ENCODE data around the gene NELFCD.

Gene NELFCD

DNA sequence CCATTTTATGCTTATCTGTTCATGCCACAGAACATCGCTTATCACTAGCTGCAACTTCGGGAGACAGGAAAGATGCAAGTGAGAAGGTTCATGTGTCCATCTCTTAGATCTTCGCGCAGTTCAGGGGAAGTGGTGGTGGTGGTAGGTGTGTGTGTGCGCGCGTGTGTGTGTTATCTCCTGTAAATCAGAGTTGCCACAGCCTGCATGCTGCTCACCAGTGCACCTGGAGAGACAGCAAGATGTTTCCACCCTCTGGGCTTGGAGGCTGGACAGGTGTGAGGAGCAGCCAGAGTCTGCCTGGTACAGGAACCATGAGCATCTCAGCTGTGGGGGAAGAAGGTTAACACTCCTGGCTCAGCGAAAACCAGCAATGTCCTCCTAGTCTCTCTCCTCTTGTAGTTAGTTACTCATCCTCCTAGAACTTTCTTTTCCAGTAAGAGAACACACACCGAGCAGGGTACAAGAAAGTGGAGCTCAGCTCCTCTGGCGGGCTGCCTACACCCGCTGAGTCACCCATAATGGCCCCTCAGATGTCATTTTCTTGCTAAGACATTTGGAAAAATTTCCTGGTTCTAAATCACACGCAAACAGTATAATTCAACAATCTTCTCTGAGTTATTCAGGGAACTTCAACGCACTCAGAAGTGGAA, 33.0 kb downstream of the NELFCD start:
- DNase-seq (ENCODE audit: low spot score), result no peak
- in situ Hi-C loops (cut with MboI; ENCODE audit: low sequenced_read_pairs, unreplicated experiment), result no loop called here

DNA sequence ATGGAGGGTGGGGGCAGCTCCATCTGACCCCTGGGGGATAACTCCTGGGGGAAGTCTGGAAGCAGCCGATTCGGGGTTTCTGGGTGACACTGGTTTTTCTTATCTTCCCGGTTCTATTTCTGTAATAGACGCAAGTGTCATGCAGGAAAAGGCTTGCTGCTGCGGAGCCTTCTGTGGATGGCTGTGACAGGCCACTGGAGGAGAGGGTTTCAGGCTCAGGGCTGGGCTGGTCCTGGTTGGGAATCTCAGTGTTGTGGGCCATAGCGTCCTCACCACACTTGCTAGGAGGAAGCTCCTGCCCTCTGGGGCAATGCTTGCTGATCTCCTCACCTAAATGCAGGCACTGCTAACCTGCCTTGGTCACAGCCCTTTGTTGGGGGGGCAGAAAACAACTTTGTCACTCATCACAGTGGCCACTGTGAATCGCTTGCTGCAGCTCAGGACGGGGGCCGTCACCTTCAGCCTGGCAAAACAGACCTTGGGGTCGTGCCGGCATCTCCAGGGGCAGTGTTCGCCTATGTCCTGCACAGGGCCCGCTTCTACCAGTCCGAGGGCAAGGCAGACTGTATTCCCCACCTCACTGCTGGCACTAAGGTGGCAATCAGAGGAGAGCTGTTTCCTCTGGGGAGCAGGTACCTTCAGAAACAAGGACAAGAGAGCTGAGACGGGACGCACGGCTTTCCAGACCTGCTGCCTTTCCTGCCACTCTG, 33.8 kb downstream of the NELFCD start:
- TF ChIP-seq, protein P1, sequence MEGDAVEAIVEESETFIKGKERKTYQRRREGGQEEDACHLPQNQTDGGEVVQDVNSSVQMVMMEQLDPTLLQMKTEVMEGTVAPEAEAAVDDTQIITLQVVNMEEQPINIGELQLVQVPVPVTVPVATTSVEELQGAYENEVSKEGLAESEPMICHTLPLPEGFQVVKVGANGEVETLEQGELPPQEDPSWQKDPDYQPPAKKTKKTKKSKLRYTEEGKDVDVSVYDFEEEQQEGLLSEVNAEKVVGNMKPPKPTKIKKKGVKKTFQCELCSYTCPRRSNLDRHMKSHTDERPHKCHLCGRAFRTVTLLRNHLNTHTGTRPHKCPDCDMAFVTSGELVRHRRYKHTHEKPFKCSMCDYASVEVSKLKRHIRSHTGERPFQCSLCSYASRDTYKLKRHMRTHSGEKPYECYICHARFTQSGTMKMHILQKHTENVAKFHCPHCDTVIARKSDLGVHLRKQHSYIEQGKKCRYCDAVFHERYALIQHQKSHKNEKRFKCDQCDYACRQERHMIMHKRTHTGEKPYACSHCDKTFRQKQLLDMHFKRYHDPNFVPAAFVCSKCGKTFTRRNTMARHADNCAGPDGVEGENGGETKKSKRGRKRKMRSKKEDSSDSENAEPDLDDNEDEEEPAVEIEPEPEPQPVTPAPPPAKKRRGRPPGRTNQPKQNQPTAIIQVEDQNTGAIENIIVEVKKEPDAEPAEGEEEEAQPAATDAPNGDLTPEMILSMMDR (IDR thresholded peaks at IDR 0.05; ENCODE audit: borderline replicate concordance, control extremely low read depth, extremely low read depth, insufficient read depth, missing control alignments), result no peak
- in situ Hi-C loops (cut with MboI; ENCODE audit: low sequenced_read_pairs, unreplicated experiment), result no loop called here
- no peak for DNase-seq (ENCODE audit: low spot score)

More for the DNA sequence above, 33.0 kb downstream of the NELFCD start:
- TF ChIP-seq, protein P1 (IDR thresholded peaks at IDR 0.05; ENCODE audit: borderline replicate concordance, control extremely low read depth, extremely low read depth, insufficient read depth, missing control alignments), result no peak

DNA sequence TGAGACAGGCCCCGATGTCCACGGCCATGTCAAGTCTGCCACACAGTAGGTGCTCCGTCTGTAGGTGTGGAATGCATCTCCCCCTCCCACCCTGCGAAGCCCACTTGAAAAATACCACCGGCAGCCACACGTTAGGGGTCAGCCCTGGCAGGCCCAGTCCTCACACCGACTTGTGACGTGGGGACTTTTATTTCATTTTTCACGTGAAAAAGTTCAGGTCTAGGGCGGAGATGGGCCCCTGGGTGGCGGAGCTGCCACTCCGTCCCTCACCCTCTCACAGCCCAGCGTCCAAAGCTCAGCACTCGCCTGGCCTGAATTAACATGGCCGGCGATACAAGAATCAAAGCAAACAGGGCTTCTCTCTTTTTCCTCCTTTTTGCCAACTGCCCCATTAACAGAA, 34.4 kb downstream of the NELFCD start:
- in situ Hi-C loops (cut with MboI; ENCODE audit: low sequenced_read_pairs, unreplicated experiment), result no loop called here
- TF ChIP-seq, protein P1 (IDR thresholded peaks at IDR 0.05; ENCODE audit: borderline replicate concordance, control extremely low read depth, extremely low read depth, insufficient read depth, missing control alignments), result no peak
- DNase-seq (ENCODE audit: low spot score), result no peak

DNA sequence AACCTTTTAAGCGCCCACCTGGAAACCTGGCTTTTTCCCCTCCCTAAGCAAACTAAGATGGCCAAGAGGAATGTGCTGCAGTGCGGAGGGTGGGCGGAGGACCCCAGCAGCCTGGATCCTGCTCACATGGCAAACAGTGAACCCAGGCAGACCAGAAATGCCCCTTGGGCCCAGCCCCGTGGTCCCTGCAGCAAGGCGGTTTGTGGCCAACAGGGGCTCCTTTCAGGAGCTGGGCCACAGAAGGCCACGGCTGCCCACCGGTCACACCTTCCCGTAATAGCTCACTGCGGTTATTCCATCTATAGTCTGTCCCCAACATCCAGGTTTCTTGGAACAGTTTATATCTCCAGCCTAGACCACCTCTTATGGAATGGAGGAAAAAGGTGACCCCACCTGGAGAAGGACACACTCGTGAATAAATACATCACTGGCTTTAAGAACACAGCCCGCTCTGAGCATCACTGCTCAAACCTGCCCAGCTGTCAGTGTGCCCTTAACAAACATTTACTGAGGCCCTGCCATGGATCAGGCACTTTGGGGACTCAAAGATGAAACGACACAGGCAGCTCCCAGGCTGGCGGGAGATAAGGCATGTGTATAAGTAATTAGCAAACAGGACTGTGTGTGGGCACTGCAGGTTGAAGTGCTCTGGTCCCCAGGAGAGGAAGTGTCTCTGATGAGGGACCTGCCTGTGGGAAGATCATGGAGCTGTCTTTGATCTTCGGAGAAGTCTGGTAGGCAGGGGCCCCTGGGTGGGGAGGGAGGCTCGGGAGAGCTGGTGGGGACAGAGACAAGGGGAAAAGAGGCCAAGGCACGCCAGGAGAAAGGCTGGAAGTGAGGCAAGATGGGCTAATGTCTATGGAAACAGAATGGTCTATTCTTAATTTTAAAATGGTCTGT, 35.0 kb downstream of the NELFCD start:
- TF ChIP-seq, protein P1 (IDR thresholded peaks at IDR 0.05; ENCODE audit: borderline replicate concordance, control extremely low read depth, extremely low read depth, insufficient read depth, missing control alignments), result no peak
- in situ Hi-C loops (cut with MboI; ENCODE audit: low sequenced_read_pairs, unreplicated experiment), result no loop called here
- DNase-seq (ENCODE audit: low spot score), result no peak

DNA sequence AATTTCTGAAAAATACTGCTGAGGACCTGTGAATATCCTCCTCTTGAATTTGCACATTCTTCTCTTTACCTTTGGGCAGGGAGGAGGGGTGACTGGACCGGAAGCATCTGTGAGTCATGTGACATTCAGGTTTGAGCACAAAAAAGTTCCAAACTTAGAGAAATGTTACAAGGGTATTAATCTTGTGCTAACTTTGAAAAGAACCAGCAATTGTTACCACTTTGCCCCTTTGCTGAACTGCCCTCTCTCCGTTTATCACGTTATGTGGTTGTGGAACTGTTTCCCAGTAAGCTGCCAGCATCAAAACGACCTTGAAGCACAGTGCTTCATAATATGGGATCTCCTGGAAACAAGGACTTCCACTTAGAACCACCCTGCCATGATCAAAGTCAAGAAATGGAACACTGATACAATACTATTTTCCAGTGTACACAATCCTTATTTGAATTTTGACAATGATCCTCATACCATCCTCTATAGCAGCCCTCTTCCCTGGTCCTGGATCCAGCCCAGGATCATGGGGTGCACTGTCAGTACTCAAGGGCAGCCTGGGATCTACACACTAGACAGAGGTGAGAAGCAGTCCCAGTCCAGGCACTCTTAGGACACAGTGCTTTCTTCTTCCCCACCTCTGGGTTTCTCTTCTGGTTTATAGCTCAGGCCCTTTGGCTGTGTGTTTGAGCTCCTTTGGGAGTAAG, 35.9 kb downstream of the NELFCD start:
- no peak for DNase-seq (ENCODE audit: low spot score)
- TF ChIP-seq, protein P1 (IDR thresholded peaks at IDR 0.05; ENCODE audit: borderline replicate concordance, control extremely low read depth, extremely low read depth, insufficient read depth, missing control alignments), result no peak
- in situ Hi-C loops (cut with MboI; ENCODE audit: low sequenced_read_pairs, unreplicated experiment), result no loop called here

Data from GM13976 (cell line).